HEK293 (cell line): ENCODE data around the gene METRNL.

Experiments
- AEBP2 ChIP-seq: fragments of 450-650 bp; formaldehyde crosslinking; IDR thresholded peaks from 2 replicates; pipeline ENCODE4 v1.5.1; 2016; ENCODE audit warnings: missing biosample characterization, missing genetic modification characterization, borderline replicate concordance
- HOXA7 ChIP-seq: sonication (generic); formaldehyde crosslinking; IDR thresholded peaks from 2 replicates; pipeline ENCODE4 v1.8.1; 2022; ENCODE audit warnings: missing genetic modification reagents, borderline replicate concordance
- ZFHX2 ChIP-seq: fragments of 450-650 bp; formaldehyde crosslinking; conservative IDR thresholded peaks from 2 replicates; pipeline ENCODE4 v1.5.1; 2016; ENCODE audit warnings: missing biosample characterization, missing genetic modification characterization
- ZNF398 ChIP-seq: fragments of 450-650 bp; formaldehyde crosslinking; IDR thresholded peaks from 2 replicates; pipeline ENCODE4 v1.5.1; 2017; ENCODE audit warnings: missing biosample characterization, missing genetic modification characterization
- ZNF449 ChIP-seq: fragments of 450-650 bp; formaldehyde crosslinking; IDR thresholded peaks from 2 replicates; pipeline ENCODE4 v1.5.1; 2017; ENCODE audit warnings: missing biosample characterization, mild to moderate bottlenecking, missing genetic modification characterization, moderate library complexity
- ZSCAN30 ChIP-seq: fragments of 450-650 bp; IDR thresholded peaks from 2 replicates; pipeline ENCODE4 v1.5.1; 2018; ENCODE audit warnings: missing biosample characterization, mild to moderate bottlenecking, missing genetic modification characterization, moderate library complexity
- TF ChIP-seq, protein P1 (sequence below): fragments of 450-650 bp; formaldehyde crosslinking; IDR thresholded peaks from 2 replicates; pipeline ENCODE4 v1.5.1; 2016; ENCODE audit warnings: missing biosample characterization, missing genetic modification characterization

DNA sequence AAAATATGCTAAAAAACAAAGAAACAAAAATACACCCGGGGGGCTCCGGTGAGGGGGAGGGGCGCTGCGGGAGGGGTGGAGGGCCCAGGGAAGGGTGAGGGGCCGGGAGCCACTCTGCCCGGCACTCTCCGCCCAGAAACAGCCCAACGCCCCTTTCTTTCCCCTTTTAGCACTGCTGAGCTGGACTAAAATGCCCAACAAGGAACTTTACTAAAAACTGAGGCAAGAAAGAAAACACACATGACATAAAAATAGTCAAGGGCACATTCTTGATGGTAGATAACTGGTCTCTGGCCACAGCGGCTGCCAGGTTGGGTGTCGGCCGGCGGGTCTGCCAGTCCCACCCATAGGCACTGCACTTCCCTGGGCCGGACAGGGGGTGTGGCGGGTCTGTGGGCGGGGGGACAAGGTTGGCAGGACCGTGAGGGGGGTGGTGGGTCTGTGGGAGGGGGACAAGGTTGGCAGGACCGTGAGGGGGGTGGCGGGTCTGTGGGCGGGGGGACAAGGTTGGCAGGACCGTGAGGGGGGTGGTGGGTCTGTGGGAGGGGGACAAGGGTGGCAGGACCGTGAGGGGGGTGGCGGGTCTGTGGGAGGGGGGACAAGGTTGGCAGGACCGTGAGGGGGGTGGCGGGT is 20.9 kb downstream of the METRNL start:
- TF ChIP-seq AEBP2 (tag by site-specific recombination) (no peak), ZNF449 (tag by site-specific recombination) (no peak), HOXA7 (CRISPR knock-in tag) (no peak), ZSCAN30 (tag by site-specific recombination) (no peak), ZNF398 (no peak), ZFHX2 (tag by site-specific recombination) (no peak)
- TF ChIP-seq, protein P1, sequence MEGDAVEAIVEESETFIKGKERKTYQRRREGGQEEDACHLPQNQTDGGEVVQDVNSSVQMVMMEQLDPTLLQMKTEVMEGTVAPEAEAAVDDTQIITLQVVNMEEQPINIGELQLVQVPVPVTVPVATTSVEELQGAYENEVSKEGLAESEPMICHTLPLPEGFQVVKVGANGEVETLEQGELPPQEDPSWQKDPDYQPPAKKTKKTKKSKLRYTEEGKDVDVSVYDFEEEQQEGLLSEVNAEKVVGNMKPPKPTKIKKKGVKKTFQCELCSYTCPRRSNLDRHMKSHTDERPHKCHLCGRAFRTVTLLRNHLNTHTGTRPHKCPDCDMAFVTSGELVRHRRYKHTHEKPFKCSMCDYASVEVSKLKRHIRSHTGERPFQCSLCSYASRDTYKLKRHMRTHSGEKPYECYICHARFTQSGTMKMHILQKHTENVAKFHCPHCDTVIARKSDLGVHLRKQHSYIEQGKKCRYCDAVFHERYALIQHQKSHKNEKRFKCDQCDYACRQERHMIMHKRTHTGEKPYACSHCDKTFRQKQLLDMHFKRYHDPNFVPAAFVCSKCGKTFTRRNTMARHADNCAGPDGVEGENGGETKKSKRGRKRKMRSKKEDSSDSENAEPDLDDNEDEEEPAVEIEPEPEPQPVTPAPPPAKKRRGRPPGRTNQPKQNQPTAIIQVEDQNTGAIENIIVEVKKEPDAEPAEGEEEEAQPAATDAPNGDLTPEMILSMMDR (tag by site-specific recombination), result no peak
